A549 (cell line): Measurements from ENCODE around the gene OTC. TPM values are rescaled to one million over a fixed set of nuclear protein-coding genes. Genes with fewer than 3 reads are reported as not detected.

Experiments used
- ATAC-seq, 2 experiments: fragments of 200-7000 bp in 1 of 2; fragments of >200 bp in 1 of 2; cut with Nextera tagmentation in 1 of 2; cut with Tn5 transposase in 1 of 2; 3 replicates each; pipeline versions ENCODE4 v1.8.0 to v1.9.1; 2018 to 2020; ENCODE audit warnings: mild to moderate bottlenecking in 1 of 2, moderate library complexity in 1 of 2
- CTCF ChIA-PET: fragments of 300-600 bp; sonication (Branson Sonifier 250); formaldehyde crosslinking; extraction: SDS; loops from one replicate; lab custom pipeline; 2021; ENCODE audit warnings: antibody characterized with exemption, inconsistent platforms; lab: Yijun Ruan, JAX
- POLR2A ChIA-PET: fragments of 350-600 bp; formaldehyde crosslinking; extraction: SDS; loops from one replicate; lab custom pipeline; 2021; ENCODE audit warnings: antibody characterized with exemption, inconsistent platforms; lab: Yijun Ruan, JAX
- DNase-seq, 2 experiments: peaks; one replicate each; pipeline versions ENCODE4 v3.0.0 to v3.0.0-alpha.2; 2011 to 2016; ENCODE audit warnings: low read depth in 1 of 2, low spot score in 1 of 2
- FAIRE-seq: peaks from 2 replicates; lab custom pipeline; 2011; peaks lifted over from hg19 to GRCh38; lab: Jason Lieb, UNC
- H3K27ac ChIP-seq, 2 experiments: fragments of >200 bp; sonication (Bioruptor Twin); formaldehyde crosslinking; 3 replicates each; pipeline ENCODE4 v1.5.1; 2016 to 2017
- H3K4me1 ChIP-seq: fragments of >200 bp; sonication (Bioruptor Twin); formaldehyde crosslinking; 3 replicates; pipeline ENCODE4 v1.6.1; 2016
- H3K4me2 ChIP-seq: fragments of >200 bp; sonication (Bioruptor Twin); formaldehyde crosslinking; 3 replicates; pipeline ENCODE4 v1.6.1; 2016
- H3K4me3 ChIP-seq: fragments of >200 bp; sonication (Bioruptor Twin); formaldehyde crosslinking; 3 replicates; pipeline ENCODE4 v1.5.1; 2016
- H3K9me3 ChIP-seq: fragments of >200 bp; sonication (Bioruptor Twin); formaldehyde crosslinking; 3 replicates; pipeline ENCODE4 v1.6.1; 2016
- CBX8 ChIP-seq: fragments of 200-600 bp; sonication (generic); IDR thresholded peaks from 2 replicates; pipeline ENCODE4 v1.6.1; 2016
- CHD2 ChIP-seq: fragments of 150-350 bp; IDR thresholded peaks from 2 replicates; pipeline ENCODE4 v1.6.1; 2014; ENCODE audit warnings: low read length; ENCODE audit not compliant: partially characterized antibody
- EHF ChIP-seq: fragments of 250-450 bp; sonication (Bioruptor Pico); IDR thresholded peaks from 2 replicates; pipeline ENCODE4 v1.5.0; 2020; ENCODE audit warnings: mild to moderate bottlenecking
- EHMT2 ChIP-seq: fragments of 200-600 bp; sonication (generic); IDR thresholded peaks from 2 replicates; pipeline ENCODE4 v1.6.1; 2016; ENCODE audit warnings: antibody characterized with exemption, low read depth, mild to moderate bottlenecking, moderate library complexity
- ESRRA ChIP-seq: fragments of 150-350 bp; IDR thresholded peaks from 2 replicates; pipeline ENCODE4 v1.6.1; 2014; ENCODE audit warnings: mild to moderate bottlenecking, low read length, borderline replicate concordance
- FOSB ChIP-seq: fragments of 250-450 bp; sonication (Bioruptor Pico); IDR thresholded peaks from 2 replicates; pipeline ENCODE4 v1.5.0; 2020; ENCODE audit warnings: mild to moderate bottlenecking, moderate library complexity
- FOXS1 ChIP-seq: fragments of 250-450 bp; sonication (Bioruptor Pico); IDR thresholded peaks from 2 replicates; pipeline ENCODE4 v1.5.0; 2020; ENCODE audit warnings: mild to moderate bottlenecking, moderate library complexity
- HDAC2 ChIP-seq: fragments of 200-600 bp; sonication (generic); IDR thresholded peaks from 2 replicates; pipeline ENCODE4 v1.6.1; 2016
- HOXA7 ChIP-seq: fragments of 250-450 bp; sonication (Bioruptor Pico); IDR thresholded peaks from 2 replicates; pipeline ENCODE4 v1.5.0; 2020; ENCODE audit warnings: mild to moderate bottlenecking, moderate library complexity
- HOXB5 ChIP-seq: fragments of 250-450 bp; sonication (Bioruptor Pico); IDR thresholded peaks from 2 replicates; pipeline ENCODE4 v1.5.0; 2020; ENCODE audit warnings: mild to moderate bottlenecking, moderate library complexity
- JUN ChIP-seq, 2 experiments: fragments of >200 bp; sonication (Bioruptor Twin); formaldehyde crosslinking; IDR thresholded peaks; 2 replicates in 1 of 2; 3 replicates in 1 of 2; pipeline ENCODE4 v1.6.1; 2016 to 2017
- JUNB ChIP-seq: fragments of >200 bp; sonication (Bioruptor Twin); formaldehyde crosslinking; IDR thresholded peaks from 2 replicates; pipeline ENCODE4 v1.6.1; 2016
- KDM1A ChIP-seq: fragments of 200-600 bp; sonication (generic); IDR thresholded peaks from 2 replicates; pipeline ENCODE4 v1.6.1; 2016; ENCODE audit warnings: low read depth, mild to moderate bottlenecking
- KDM5A ChIP-seq: fragments of 200-600 bp; sonication (generic); IDR thresholded peaks from 2 replicates; pipeline ENCODE4 v1.6.1; 2016; ENCODE audit warnings: antibody characterized with exemption, mild to moderate bottlenecking
- MAFK ChIP-seq: fragments of 450-650 bp; IDR thresholded peaks from 2 replicates; pipeline ENCODE4 v1.6.1; 2014; ENCODE audit not compliant: partially characterized antibody
- MAZ ChIP-seq: fragments of 150-350 bp; IDR thresholded peaks from 2 replicates; pipeline ENCODE4 v1.6.1; 2014; ENCODE audit warnings: antibody characterized with exemption, low read depth, low read length, borderline replicate concordance
- MYC ChIP-seq: IDR thresholded peaks from 2 replicates; pipeline ENCODE4 v1.6.1; 2012; ENCODE audit warnings: mild to moderate bottlenecking, inconsistent platforms, low read length, improper control_type of control experiment, borderline replicate concordance
- NFE2L2 ChIP-seq: fragments of 150-350 bp; conservative IDR thresholded peaks from 2 replicates; pipeline ENCODE4 v1.6.1; 2014; ENCODE audit warnings: low read length
- NPAS2 ChIP-seq: fragments of 250-450 bp; sonication (Bioruptor Pico); IDR thresholded peaks from 2 replicates; pipeline ENCODE4 v1.8.0; 2022; ENCODE audit warnings: mild to moderate bottlenecking, moderate library complexity, borderline replicate concordance
- POLR2A ChIP-seq: IDR thresholded peaks from 2 replicates; pipeline ENCODE4 v1.6.1; 2012; ENCODE audit warnings: mild to moderate bottlenecking, low read length
- RAD21 ChIP-seq, 2 experiments: fragments of >200 bp in 1 of 2; sonication (Bioruptor Twin) in 1 of 2; formaldehyde crosslinking in 1 of 2; IDR thresholded peaks in 1 of 2; conservative IDR thresholded peaks in 1 of 2; 2 replicates in 1 of 2; 3 replicates in 1 of 2; pipeline ENCODE4 v1.6.1; 2012 to 2018; ENCODE audit warnings: inconsistent platforms in 1 of 2
- RARB ChIP-seq: fragments of 250-450 bp; sonication (Bioruptor Pico); IDR thresholded peaks from 2 replicates; pipeline ENCODE4 v1.8.0; 2021; ENCODE audit warnings: mild to moderate bottlenecking, moderate library complexity
- TP53 ChIP-seq: fragments of 250-450 bp; sonication (Bioruptor Pico); IDR thresholded peaks from 2 replicates; pipeline ENCODE4 v1.5.0; 2021; ENCODE audit warnings: mild to moderate bottlenecking, moderate library complexity
- ZNF302 ChIP-seq: fragments of 250-450 bp; sonication (Bioruptor Pico); IDR thresholded peaks from 2 replicates; pipeline ENCODE4 v1.9.0; 2021; ENCODE audit warnings: inconsistent platforms, mild to moderate bottlenecking, moderate library complexity
- ZSCAN20 ChIP-seq: fragments of 250-450 bp; sonication (Bioruptor Pico); IDR thresholded peaks from 2 replicates; pipeline ENCODE4 v1.8.0; 2022; ENCODE audit warnings: mild to moderate bottlenecking, moderate library complexity
- WGBS: methylation state at CpG from one replicate; pipeline ENCODE4 v1.1.6; 2017; ENCODE audit errors: missing lambda C conversion rate; 5-methylcytosine and 5-hydroxymethylcytosine counted together
- polyA plus RNA-seq, 4 experiments: library from polyadenylated mRNA; depleted of rRNA in 3 of 4; stranded (reverse); fragments of >200 nt; fragmentation: RNase III in 1 of 4; extraction: RNeasy Plus Mini Kit Qiagen cat#74134 plus additional on column Dnase treatment in 1 of 4; gene quantifications; 2 replicates in 3 of 4; 3 replicates in 1 of 4; pipeline ENCODE4 v1.2.3, GENCODE V29; 2011 to 2017
- TF ChIP-seq, protein P1 (sequence below): fragments of 450-650 bp; IDR thresholded peaks from 2 replicates; pipeline ENCODE4 v1.6.1; 2014; ENCODE audit warnings: antibody characterized with exemption
- TF ChIP-seq, protein P2 (sequence below): IDR thresholded peaks from 2 replicates; pipeline ENCODE4 v1.6.1; 2012; ENCODE audit warnings: low read depth, borderline replicate concordance
- TF ChIP-seq, protein P3 (sequence below): IDR thresholded peaks from 2 replicates; pipeline ENCODE4 v1.6.1; 2012
- TF ChIP-seq, protein P4 (sequence below): fragments of >200 bp; sonication (Bioruptor Twin); formaldehyde crosslinking; IDR thresholded peaks from 2 replicates; pipeline ENCODE4 v1.6.1; 2016
- TF ChIP-seq, protein P5 (sequence below): IDR thresholded peaks from 2 replicates; pipeline ENCODE4 v1.6.1; 2012

OTC gene
- polyA plus RNA-seq, 2 of the 4 experiments (the other 2 are of a cell fraction): not detected

DNA sequence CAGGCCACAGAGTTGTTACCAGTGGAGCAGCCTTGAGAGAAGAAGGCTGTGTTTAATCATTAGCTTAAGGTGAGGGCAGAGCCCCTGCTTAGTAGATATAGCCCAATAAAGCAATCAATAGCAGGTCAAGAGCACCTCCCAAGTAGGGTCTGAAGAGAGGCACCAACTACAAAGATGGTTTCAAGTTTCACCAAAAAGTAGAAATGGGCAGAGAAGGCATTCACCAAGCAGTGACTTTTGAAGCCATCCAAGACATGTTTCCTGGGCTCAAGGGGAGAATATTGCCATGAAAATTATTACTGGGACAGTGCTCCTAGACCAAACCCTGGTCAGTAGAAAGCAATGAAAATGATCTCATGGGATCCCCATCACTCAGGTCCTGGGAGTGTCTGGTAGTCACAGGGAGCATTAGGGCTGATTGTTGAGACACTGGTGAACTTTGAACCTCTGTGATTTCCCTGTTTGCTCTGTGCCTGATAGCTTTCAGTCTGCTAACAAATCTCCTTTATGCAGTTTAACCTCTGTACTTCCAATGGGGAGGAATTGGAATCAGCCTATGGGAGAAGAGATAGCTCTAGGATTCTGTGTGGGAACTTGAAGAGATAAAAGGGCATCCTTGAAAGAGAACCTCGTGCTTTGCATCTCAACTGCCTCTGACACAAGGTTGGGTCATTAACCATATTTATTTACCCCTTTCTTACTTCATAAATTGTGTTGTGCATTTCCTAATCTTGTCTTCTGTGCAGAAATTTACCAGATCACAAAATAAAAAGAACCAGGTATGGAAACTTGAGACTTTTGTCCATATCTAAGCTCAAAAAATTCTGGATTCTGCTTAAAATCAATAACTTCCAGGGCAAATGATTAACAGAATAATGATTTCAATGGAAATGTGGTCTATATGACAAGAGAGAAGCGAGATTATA, 9.3 kb upstream of the OTC start:
- no peaks in the 10 kb centered on the region for H3K9me3 ChIP-seq
- POLR2A ChIA-PET: no interaction called here
- no peak overlapping the region for H3K4me3 ChIP-seq
- no peak overlapping the region for H3K4me2 ChIP-seq
- ATAC-seq (0 out of 6 replicates have a peak, but pooled peaks of 1 of the 2 experiments have one; percentile 26), DNase-seq (peak in 1 of 2 experiments; percentile 24), FAIRE-seq (no peak)
- WGBS: 19% methylated on average over 2 of the region's 2 CpGs
- H3K27ac ChIP-seq: no peak overlapping the region
- no peaks in the 10 kb centered on the region for H3K4me1 ChIP-seq
- no peak for TF ChIP-seq FOXS1 (CRISPR knock-in tag)
- TF ChIP-seq EHMT2: no peak
- TF ChIP-seq POLR2A: no peak
- TF ChIP-seq EHF (CRISPR knock-in tag): no peak
- no peak for TF ChIP-seq NFE2L2
- no peak for TF ChIP-seq CHD2
- no peak for TF ChIP-seq FOSB (CRISPR knock-in tag)
- TF ChIP-seq, protein P1, sequence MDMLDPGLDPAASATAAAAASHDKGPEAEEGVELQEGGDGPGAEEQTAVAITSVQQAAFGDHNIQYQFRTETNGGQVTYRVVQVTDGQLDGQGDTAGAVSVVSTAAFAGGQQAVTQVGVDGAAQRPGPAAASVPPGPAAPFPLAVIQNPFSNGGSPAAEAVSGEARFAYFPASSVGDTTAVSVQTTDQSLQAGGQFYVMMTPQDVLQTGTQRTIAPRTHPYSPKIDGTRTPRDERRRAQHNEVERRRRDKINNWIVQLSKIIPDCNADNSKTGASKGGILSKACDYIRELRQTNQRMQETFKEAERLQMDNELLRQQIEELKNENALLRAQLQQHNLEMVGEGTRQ: no peak
- no peak for TF ChIP-seq HOXB5 (CRISPR knock-in tag)
- TF ChIP-seq ESRRA: no peak
- TF ChIP-seq RAD21 (conservative IDR thresholded peaks at IDR 0.05 in 1 of 2, IDR thresholded peaks at IDR 0.05 in 1 of 2): no peak
- TF ChIP-seq ZSCAN20 (CRISPR knock-in tag): no peak
- no peak for TF ChIP-seq NPAS2 (CRISPR knock-in tag)
- no peak for TF ChIP-seq MAZ
- TF ChIP-seq CBX8: no peak
- no peak for TF ChIP-seq MYC
- TF ChIP-seq ZNF302 (CRISPR knock-in tag): no peak
- CTCF ChIA-PET: interaction anchor here (1.0 kb wide), 1 partner anchor 83 kb away, joined by 5 read pairs; no protein-coding TSS in a partner anchor

DNA sequence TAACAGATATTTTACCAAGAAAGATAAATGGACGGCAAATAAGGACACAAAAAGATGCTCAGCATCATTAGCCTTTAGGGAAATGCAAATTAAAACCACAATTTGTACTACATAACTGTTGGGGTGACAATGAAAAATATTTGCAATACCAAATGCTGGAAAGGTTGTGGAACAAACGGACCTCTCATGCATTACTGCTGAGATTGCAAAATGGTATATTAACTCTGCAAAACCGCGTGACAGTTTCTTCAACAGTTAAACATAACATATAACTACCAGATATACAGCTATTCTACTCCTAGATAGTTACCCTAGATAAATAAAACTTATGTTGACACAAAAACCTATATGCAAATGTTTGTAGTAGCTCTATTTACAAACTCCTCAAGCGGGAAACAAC, 6.3 kb upstream of the OTC start:
- Histone ChIP-seq H3K4me1 (no peaks in the 10 kb centered on the region), H3K9me3 (no peaks in the 10 kb centered on the region), H3K4me2 (no peak overlapping the region), H3K27ac (no peak overlapping the region), H3K4me3 (no peak overlapping the region)
- 15% methylated on average over 5 of the region's 5 CpGs for WGBS
- DNase-seq (no peak), FAIRE-seq (no peak), ATAC-seq (no peak)
- ChIA-PET CTCF (no interaction called here), POLR2A (no interaction called here)
- TF ChIP-seq RARB (CRISPR knock-in tag) (no peak), MAFK (peak; percentile 64), HOXB5 (CRISPR knock-in tag) (no peak)
- TF ChIP-seq, protein P2, sequence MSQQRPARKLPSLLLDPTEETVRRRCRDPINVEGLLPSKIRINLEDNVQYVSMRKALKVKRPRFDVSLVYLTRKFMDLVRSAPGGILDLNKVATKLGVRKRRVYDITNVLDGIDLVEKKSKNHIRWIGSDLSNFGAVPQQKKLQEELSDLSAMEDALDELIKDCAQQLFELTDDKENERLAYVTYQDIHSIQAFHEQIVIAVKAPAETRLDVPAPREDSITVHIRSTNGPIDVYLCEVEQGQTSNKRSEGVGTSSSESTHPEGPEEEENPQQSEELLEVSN: no peak

DNA sequence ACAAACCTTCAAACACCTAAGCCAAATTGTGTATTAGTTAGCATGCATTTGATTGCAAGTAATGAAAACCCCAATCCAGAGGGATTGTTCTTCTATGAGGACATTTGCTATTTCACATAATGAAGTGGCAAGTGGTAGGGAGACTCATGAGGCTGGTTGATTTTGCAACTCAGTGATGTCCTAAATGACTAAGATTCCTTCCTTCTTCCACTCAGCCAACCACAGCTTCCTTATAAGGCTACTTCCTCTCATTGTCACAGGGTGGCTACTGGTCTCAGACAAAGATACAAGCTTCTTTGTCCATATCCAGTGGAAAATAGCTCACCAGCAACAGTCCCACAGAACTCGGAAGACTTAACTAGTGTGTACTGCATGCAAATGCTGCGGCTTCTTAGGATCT, 5.3 kb upstream of the OTC start:
- no peak overlapping the region for H3K4me3 ChIP-seq
- no peak for TF ChIP-seq KDM1A
- no peak for TF ChIP-seq JUNB
- no peak for TF ChIP-seq FOSB (CRISPR knock-in tag)
- TF ChIP-seq, protein P3, sequence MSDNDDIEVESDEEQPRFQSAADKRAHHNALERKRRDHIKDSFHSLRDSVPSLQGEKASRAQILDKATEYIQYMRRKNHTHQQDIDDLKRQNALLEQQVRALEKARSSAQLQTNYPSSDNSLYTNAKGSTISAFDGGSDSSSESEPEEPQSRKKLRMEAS: no peak
- TF ChIP-seq HOXA7 (CRISPR knock-in tag): no peak
- no peak for TF ChIP-seq EHF (CRISPR knock-in tag)
- TF ChIP-seq FOXS1 (CRISPR knock-in tag): no peak
- TF ChIP-seq POLR2A: no peak
- TF ChIP-seq NFE2L2: no peak
- TF ChIP-seq JUN (IDR thresholded peaks at IDR 0.05): no peak
- no peak for TF ChIP-seq KDM5A
- TF ChIP-seq, protein P4, sequence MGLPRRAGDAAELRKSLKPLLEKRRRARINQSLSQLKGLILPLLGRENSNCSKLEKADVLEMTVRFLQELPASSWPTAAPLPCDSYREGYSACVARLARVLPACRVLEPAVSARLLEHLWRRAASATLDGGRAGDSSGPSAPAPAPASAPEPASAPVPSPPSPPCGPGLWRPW: no peak
- TF ChIP-seq TP53: no peak
- TF ChIP-seq HDAC2: no peak
- no peak for TF ChIP-seq HOXB5 (CRISPR knock-in tag)
- TF ChIP-seq ZNF302 (CRISPR knock-in tag): no peak
- no peak for TF ChIP-seq NPAS2 (CRISPR knock-in tag)
- TF ChIP-seq, protein P5, sequence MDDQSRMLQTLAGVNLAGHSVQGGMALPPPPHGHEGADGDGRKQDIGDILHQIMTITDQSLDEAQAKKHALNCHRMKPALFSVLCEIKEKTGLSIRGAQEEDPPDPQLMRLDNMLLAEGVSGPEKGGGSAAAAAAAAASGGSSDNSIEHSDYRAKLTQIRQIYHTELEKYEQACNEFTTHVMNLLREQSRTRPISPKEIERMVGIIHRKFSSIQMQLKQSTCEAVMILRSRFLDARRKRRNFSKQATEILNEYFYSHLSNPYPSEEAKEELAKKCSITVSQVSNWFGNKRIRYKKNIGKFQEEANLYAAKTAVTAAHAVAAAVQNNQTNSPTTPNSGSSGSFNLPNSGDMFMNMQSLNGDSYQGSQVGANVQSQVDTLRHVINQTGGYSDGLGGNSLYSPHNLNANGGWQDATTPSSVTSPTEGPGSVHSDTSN: no peak
- H3K4me1 ChIP-seq: no peaks in the 10 kb centered on the region
- DNase-seq: peak in 1 of 2 experiments; percentile 26
- no peak overlapping the region for H3K4me2 ChIP-seq
- ChIA-PET POLR2A (no interaction called here), CTCF (interaction anchor here (1.1 kb wide), 1 partner anchor 20 kb away, joined by 4 read pairs; the partner anchor contains the start of gene RPGR)
- peak in 1 of 2 experiments; percentile 30; a peak in 1 of 6 replicates for ATAC-seq
- no peak overlapping the region for H3K27ac ChIP-seq
- no peaks in the 10 kb centered on the region for H3K9me3 ChIP-seq
- WGBS: 63% methylated on average over 2 of the region's 2 CpGs
- no peak for FAIRE-seq
